Measurements from ENCODE around the gene RPL18.

The RPL18 gene

DNA sequence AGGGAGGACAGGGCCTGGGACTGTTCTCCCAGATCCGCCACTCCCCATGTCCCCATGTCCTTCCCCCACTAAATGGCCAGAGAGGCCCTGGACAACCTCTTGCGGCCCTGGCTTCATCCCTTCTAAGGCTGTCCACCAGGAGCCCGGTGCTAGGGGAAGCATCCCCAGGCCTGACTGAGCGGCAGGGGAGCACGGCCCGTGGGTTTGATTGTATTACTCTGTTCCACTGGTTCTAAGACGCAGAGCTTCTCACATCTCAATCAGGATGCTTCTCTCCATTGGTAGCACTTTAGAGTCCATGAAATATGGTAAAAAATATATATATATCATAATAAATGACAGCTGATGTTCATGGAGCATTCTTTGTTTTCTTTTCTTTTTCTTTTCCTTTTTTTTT, 11.6 kb downstream of the RPL18 start:
- TF ChIP-seq ZFX (IDR thresholded peaks at IDR 0.05; ENCODE audit: borderline replicate concordance), result no peak
- TF ChIP-seq, protein P1, sequence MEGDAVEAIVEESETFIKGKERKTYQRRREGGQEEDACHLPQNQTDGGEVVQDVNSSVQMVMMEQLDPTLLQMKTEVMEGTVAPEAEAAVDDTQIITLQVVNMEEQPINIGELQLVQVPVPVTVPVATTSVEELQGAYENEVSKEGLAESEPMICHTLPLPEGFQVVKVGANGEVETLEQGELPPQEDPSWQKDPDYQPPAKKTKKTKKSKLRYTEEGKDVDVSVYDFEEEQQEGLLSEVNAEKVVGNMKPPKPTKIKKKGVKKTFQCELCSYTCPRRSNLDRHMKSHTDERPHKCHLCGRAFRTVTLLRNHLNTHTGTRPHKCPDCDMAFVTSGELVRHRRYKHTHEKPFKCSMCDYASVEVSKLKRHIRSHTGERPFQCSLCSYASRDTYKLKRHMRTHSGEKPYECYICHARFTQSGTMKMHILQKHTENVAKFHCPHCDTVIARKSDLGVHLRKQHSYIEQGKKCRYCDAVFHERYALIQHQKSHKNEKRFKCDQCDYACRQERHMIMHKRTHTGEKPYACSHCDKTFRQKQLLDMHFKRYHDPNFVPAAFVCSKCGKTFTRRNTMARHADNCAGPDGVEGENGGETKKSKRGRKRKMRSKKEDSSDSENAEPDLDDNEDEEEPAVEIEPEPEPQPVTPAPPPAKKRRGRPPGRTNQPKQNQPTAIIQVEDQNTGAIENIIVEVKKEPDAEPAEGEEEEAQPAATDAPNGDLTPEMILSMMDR (IDR thresholded peaks at IDR 0.05), result no peak
- H3K27ac ChIP-seq, result no peak overlapping the region

DNA sequence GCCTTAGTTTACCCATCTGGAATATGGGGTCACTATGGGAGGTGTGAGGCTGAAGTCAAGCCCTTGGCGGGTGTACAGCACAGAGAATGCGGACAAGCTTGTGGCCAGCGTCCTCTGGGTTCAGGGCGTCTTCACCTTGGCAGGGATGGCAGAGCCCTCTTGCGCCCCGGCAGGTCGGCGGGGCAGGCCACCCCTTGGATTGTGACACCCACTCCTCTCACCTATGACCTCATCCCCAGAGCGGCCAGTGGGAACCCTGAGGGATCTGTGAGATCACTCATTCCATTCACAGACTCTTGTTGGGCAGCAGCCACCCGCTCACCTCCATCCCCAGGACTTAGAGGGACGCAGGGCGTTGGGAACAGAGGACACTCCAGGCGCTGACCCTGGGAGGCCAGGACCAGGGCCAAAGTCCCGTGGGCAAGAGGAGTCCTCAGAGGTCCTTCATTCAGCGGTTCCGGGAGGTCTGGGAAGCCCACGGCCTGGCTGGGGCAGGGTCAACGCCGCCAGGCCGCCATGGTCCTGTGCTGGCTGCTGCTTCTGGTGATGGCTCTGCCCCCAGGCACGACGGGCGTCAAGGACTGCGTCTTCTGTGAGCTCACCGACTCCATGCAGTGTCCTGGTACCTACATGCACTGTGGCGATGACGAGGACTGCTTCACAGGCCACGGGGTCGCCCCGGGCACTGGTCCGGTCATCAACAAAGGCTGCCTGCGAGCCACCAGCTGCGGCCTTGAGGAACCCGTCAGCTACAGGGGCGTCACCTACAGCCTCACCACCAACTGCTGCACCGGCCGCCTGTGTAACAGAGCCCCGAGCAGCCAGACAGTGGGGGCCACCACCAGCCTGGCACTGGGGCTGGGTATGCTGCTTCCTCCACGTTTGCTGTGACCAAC, 12.3 kb downstream of the RPL18 start, which contains the start of gene SPACA4:
Gene SPACA4 (plus strand): TSS at position 280 of the 896 bp plus-strand sequence. CDS start 237 bp downstream, at position 517.
- TF ChIP-seq, protein P1 (IDR thresholded peaks at IDR 0.05), result no peak
- no peak for TF ChIP-seq ZFX (IDR thresholded peaks at IDR 0.05; ENCODE audit: borderline replicate concordance)
- H3K27ac ChIP-seq, result no peak within 1 kb of the TSS

DNA sequence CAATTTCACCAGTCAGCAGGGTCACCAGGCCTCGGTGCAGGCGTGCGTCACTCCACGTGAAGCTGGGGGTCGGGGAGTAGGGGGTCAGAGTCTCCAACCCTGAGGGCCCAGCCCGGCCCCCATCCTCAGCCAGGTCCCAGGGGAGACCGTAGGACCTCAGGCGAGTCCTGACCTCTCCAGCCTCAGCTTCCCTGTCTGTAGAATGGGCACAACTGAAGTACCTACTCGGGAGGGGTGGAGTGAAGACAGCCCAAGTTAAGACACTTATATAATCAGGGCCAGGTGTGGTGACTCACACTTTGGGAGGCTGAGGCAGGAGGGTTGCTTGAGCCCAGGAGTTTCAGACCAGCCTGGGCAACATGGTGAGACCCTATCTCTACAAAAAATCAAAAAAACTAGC, 15.1 kb downstream of the RPL18 start:
- TF ChIP-seq ZFX (IDR thresholded peaks at IDR 0.05; ENCODE audit: borderline replicate concordance), result no peak
- TF ChIP-seq, protein P1 (IDR thresholded peaks at IDR 0.05), result no peak

DNA sequence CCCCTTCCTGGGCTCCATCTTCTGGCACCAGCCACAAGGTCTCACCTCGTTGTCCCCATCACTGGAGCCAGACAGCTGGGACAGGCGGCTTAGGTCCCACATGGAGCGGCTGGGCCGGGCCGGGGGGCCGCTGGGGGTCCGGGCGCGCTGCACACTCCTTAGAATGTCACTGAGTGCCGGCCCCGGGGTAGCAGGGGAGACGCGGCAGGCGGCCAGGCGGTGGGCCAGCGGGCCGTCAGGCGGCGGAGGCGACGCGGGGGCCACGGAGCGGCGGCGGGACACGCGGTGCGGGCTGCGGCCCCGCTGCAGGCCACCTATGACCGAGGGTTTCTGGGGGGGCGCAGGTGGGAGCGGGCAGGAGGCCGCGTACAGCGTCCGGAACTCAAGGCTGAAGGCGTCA, 15.5 kb downstream of the RPL18 start:
- TF ChIP-seq ZFX (IDR thresholded peaks at IDR 0.05; ENCODE audit: borderline replicate concordance), result no peak
- TF ChIP-seq, protein P1 (IDR thresholded peaks at IDR 0.05), result no peak
- no peak overlapping the region for H3K27ac ChIP-seq

More for the DNA sequence above, 15.1 kb downstream of the RPL18 start:
- no peak overlapping the region for H3K27ac ChIP-seq

DNA sequence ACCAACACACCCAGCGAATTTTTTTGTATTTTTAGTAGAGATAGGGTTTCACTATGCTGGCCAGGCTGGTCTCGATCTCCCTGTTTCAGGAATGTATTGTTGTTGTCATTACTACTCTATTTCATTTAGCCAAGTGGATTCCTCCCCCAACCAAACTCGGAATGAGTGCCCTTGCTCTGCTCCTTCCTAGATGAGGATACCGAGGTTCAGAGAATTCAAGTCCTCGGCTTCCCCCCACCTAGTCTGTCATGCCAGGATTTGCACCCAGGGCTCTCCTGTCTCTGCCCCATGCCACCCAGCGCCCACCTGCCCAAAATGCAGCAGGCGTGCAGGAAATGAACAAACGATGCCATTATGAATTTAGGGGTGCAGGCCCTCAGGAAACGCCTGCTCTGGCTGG, 16.0 kb downstream of the RPL18 start:
- no peak overlapping the region for H3K27ac ChIP-seq

DNA sequence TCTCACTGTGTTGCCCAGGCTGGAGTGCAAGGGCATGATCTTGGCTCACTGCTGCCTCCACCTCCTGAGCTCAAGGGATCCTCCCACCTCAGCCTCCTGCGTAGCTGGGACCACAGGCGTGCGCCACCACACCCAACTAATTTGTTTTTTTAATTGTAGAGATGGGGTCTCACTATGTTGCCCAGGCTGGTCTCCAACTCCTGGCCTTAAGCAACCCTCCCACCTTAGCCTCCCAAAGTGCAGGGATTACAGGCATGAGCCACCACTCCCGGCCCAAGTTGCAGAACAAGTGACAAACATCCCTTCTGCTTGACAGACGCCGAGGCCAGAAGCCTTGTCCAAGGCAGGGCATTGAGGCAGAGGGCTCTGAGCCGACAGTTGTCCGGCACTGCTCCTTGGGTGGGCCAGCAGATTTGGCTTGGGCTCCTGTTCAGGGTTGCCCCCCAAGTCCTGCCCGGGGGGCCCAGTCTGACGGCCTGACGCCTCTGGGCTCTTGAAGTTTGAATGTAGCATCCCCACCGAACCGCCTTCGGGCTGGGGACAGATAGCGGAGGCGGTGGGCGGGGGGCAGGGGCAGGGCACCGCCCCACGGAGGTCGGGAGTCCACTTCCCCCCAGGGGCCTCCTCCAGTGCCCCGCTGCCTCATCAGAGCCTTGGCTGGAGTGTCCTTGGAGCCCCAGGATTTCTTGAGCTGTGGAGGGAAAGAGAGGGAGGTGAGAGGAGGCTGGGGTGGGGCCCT, 18.1 kb downstream of the RPL18 start:
- no peak overlapping the region for H3K27ac ChIP-seq
- TF ChIP-seq ZFX (IDR thresholded peaks at IDR 0.05; ENCODE audit: borderline replicate concordance), result no peak
- TF ChIP-seq, protein P1 (IDR thresholded peaks at IDR 0.05), result no peak

More for the DNA sequence above, 16.0 kb downstream of the RPL18 start:
- TF ChIP-seq ZFX (IDR thresholded peaks at IDR 0.05; ENCODE audit: borderline replicate concordance), result no peak
- TF ChIP-seq, protein P1 (IDR thresholded peaks at IDR 0.05), result no peak

Data from 22Rv1 (cell line).